Germinal center (tissue), 1 donor: ENCODE data around the gene TRIM41.
"Not testable (repeated sequence)": the region's sequence is repeated elsewhere in the genome, so short reads cannot be mapped to it uniquely, and the experiment has no call there.

Experiments
- DNase-seq: peaks from one replicate; pipeline ENCODE4 v3.0.0; 2012; ENCODE audit warnings: mixed read lengths, low spot score

The TRIM41 gene

GRCh38 chr5:181193656-181194055, 29.4 kb upstream of the TRIM41 start:
- DNase-seq = no peak

GRCh38 chr5:181194489-181195248, 28.4 kb upstream of the TRIM41 start:
- DNase-seq = no peak

- DNase-seq = no peak
These were observed 27.8 kb upstream of the TRIM41 start for GRCh38 chr5:181195249-181195761.

GRCh38 chr5:181197326-181197951, 25.6 kb upstream of the TRIM41 start:
- no peak for DNase-seq

- no peak for DNase-seq
These were observed 24.9 kb upstream of the TRIM41 start for GRCh38 chr5:181198106-181198685.

- no peak for DNase-seq
These were observed 24.1 kb upstream of the TRIM41 start for GRCh38 chr5:181198905-181199519.

- no peak for DNase-seq
These were observed 23.0 kb upstream of the TRIM41 start for GRCh38 chr5:181199881-181200638.

GRCh38 chr5:181200816-181201215, 22.3 kb upstream of the TRIM41 start:
- no peak for DNase-seq

GRCh38 chr5:181203093-181203711, 19.9 kb upstream of the TRIM41 start:
- DNase-seq = no peak

GRCh38 chr5:181203777-181204112, 19.3 kb upstream of the TRIM41 start:
- DNase-seq = no peak

- no peak for DNase-seq
These were observed 18.8 kb upstream of the TRIM41 start for GRCh38 chr5:181204113-181204825.

- DNase-seq = no peak
These were observed 18.0 kb upstream of the TRIM41 start, which contains the start of gene TRIM7 for GRCh38 chr5:181204826-181205760. TRIM7 (minus strand) TSS chr5:181205196; CDS start chr5:181205110, 86 bp downstream.

- no peak for DNase-seq
These were observed 17.1 kb upstream of the TRIM41 start for GRCh38 chr5:181205761-181206649.

- no peak for DNase-seq
These were observed 15.7 kb upstream of the TRIM41 start for GRCh38 chr5:181207214-181207959.

- DNase-seq = no peak
These were observed 15.2 kb upstream of the TRIM41 start for GRCh38 chr5:181207960-181208253.

GRCh38 chr5:181209006-181209405, 14.1 kb upstream of the TRIM41 start:
- not testable (repeated sequence) for DNase-seq

GRCh38 chr5:181210148-181210547, 12.9 kb upstream of the TRIM41 start:
- DNase-seq = not testable (repeated sequence)

GRCh38 chr5:181210698-181211097, 12.4 kb upstream of the TRIM41 start:
- not testable (repeated sequence) for DNase-seq
